ENCODE data around the gene MRPS11.
"Not testable (repeated sequence)": the region's sequence is repeated elsewhere in the genome, so short reads cannot be mapped to it uniquely, and the experiment has no call there.

Gene MRPS11

GRCh38 chr15:88448991-88449461 is 18.5 kb upstream of the MRPS11 start:
- Mint-ChIP-seq H3K9me3 (peaks cover 7% of the 10 kb centered on the region), H3K36me3 (no peaks in the 10 kb centered on the region), H3K4me1 (peaks cover 4% of the 10 kb centered on the region), H3K27me3 (peaks cover 7% of the 10 kb centered on the region), H3K27ac (no peak overlapping the region), H3K4me3 (no peak overlapping the region)

DNA sequence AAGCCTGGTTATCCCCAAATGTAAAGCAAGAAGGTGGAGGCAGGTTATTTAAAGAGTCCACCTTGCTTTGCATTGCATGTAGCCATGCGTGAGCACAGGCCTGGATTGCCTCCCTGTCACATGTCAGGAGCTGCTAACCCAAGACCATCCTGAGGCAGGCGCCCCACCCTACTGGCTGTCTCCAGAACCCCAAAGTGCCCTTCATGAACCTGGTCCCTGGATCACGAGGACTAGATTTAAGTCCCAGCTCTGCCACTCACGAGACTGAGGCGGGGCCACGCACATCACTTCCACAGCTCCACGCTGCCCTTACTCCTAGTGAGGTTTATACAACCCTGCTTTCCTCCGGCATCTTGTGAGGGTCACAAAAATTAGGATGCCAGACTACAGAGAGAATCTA is 17.9 kb upstream of the MRPS11 start:
- H3K36me3 Mint-ChIP-seq, result no peaks in the 10 kb centered on the region
- H3K9me3 Mint-ChIP-seq, result peaks cover 3% of the 10 kb centered on the region
- peaks cover 4% of the 10 kb centered on the region for H3K4me1 Mint-ChIP-seq
- H3K27ac Mint-ChIP-seq, result no peak overlapping the region
- H3K27me3 Mint-ChIP-seq, result peaks cover 6% of the 10 kb centered on the region
- H3K4me3 Mint-ChIP-seq, result no peak overlapping the region

- H3K27me3 Mint-ChIP-seq, result peaks cover 5% of the 10 kb centered on the region
- H3K27ac Mint-ChIP-seq, result no peak overlapping the region
- H3K4me1 Mint-ChIP-seq, result peaks cover 4% of the 10 kb centered on the region
- no peaks in the 10 kb centered on the region for H3K36me3 Mint-ChIP-seq
- H3K4me3 Mint-ChIP-seq, result no peak overlapping the region
- H3K9me3 Mint-ChIP-seq, result no peaks in the 10 kb centered on the region
These were observed 17.2 kb upstream of the MRPS11 start for GRCh38 chr15:88450125-88450798.

- no peaks in the 10 kb centered on the region for H3K9me3 Mint-ChIP-seq
These were observed 13.9 kb upstream of the MRPS11 start for GRCh38 chr15:88453651-88454050.

GRCh38 chr15:88454236-88454635 is 13.3 kb upstream of the MRPS11 start:
- Mint-ChIP-seq H3K36me3 (peaks cover 2% of the 10 kb centered on the region), H3K4me3 (no peak overlapping the region), H3K27me3 (peaks cover 3% of the 10 kb centered on the region), H3K4me1 (peaks cover 7% of the 10 kb centered on the region), H3K27ac (no peak overlapping the region), H3K9me3 (no peaks in the 10 kb centered on the region)

More at GRCh38 chr15:88453651-88454050, 13.9 kb upstream of the MRPS11 start:
- no peak overlapping the region for H3K4me3 Mint-ChIP-seq
- H3K27me3 Mint-ChIP-seq, result peaks cover 3% of the 10 kb centered on the region
- no peak overlapping the region for H3K27ac Mint-ChIP-seq
- H3K4me1 Mint-ChIP-seq, result peaks cover 7% of the 10 kb centered on the region
- peaks cover 2% of the 10 kb centered on the region for H3K36me3 Mint-ChIP-seq

GRCh38 chr15:88454867-88455810 is 12.4 kb upstream of the MRPS11 start:
- peaks cover 4% of the 10 kb centered on the region for H3K36me3 Mint-ChIP-seq
- H3K27me3 Mint-ChIP-seq, result peaks cover under 1% of the 10 kb centered on the region
- H3K4me3 Mint-ChIP-seq, result no peak overlapping the region
- peaks cover 4% of the 10 kb centered on the region for H3K4me1 Mint-ChIP-seq
- H3K27ac Mint-ChIP-seq, result no peak overlapping the region
- H3K9me3 Mint-ChIP-seq, result no peaks in the 10 kb centered on the region

DNA sequence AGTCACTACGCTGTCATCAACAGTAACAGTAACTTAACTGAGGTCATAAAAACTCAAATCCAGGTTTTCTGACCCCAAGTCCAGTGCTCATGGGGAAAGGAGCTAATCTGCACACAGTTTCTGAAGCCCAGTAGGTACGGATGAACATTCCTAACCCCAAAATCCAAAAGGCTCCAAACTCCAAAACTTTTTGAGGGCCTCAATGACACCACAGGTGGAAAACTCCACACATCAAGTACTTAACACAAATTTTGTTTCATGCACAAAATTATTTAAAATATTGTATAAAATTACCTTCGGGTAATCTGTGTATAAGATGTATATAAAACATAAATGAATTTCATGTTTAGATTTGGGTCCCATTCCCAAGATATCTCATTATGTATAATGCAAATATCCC is 10.8 kb upstream of the MRPS11 start:
- Mint-ChIP-seq H3K27ac (no peak overlapping the region), H3K36me3 (peaks cover 4% of the 10 kb centered on the region), H3K9me3 (no peaks in the 10 kb centered on the region), H3K4me3 (no peak overlapping the region), H3K27me3 (no peaks in the 10 kb centered on the region), H3K4me1 (peaks cover 3% of the 10 kb centered on the region)

DNA sequence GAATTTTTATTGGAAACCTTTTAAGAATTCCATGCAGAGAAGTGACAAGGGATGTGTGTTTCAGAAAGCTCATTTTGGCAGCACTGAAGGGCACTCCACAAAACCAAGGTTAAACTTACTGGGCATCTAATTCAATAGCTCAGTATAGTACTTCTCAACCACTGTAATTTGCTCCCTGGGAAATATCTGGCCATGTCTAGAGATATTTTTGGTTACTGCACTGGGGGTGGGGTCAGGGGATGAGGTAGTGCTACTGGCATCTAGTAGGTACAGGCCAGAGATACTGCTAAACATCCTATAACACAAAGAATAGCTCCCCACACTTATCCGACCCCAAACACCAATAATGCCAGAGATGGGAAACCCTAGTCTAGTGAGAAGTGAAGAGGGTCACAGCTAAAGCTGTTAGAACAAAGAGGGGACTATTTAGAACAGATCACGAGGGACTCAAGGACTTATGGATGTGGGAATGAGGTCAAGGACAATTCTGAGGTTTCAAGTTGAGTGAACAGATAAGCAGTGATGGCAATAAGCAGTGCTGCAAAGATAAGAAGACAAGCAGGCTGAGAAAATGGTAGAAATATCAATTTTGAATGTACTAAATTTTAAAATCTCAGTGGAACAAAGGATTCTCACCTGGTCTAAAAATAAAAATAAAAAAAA is 3.5 kb upstream of the MRPS11 start:
- Mint-ChIP-seq H3K36me3 (peaks cover 5% of the 10 kb centered on the region), H3K4me1 (peaks cover 28% of the 10 kb centered on the region), H3K27ac (no peak overlapping the region), H3K9me3 (no peaks in the 10 kb centered on the region), H3K4me3 (no peak overlapping the region), H3K27me3 (no peaks in the 10 kb centered on the region)

DNA sequence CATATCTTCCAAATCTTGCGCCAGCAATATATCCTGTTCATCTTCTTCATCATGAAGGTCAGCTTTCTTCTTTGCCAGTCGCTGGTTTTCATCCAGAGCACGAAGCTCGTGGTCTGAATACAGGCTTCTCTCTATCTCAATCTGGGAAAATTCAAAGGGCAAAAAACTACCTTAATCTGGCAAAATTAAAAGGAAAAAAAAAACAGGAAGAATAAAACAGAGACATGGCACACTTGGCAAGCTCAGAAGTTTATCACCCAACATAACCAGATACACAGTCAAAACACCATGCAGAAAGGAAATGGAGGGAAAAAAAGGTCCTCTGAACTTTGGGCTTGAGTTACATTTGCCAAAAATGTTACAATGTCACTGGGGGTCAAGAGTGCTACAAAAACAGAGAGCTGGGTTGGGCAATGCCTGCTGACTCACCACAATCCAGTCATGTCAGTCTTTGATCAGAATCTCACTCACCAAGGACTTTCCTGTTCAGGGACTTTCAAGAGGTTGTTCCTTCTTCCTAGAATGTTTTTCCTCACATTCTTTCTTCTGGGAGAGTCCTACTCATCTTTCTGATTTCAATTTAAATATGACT is 1.8 kb upstream of the MRPS11 start:
- H3K36me3 Mint-ChIP-seq, result peaks cover 4% of the 10 kb centered on the region
- H3K27me3 Mint-ChIP-seq, result no peaks in the 10 kb centered on the region
- peak overlapping the region; percentile 93 for H3K4me3 Mint-ChIP-seq
- H3K9me3 Mint-ChIP-seq, result no peaks in the 10 kb centered on the region
- H3K27ac Mint-ChIP-seq, result peak overlapping the region; percentile 83
- peaks cover 28% of the 10 kb centered on the region for H3K4me1 Mint-ChIP-seq

DNA sequence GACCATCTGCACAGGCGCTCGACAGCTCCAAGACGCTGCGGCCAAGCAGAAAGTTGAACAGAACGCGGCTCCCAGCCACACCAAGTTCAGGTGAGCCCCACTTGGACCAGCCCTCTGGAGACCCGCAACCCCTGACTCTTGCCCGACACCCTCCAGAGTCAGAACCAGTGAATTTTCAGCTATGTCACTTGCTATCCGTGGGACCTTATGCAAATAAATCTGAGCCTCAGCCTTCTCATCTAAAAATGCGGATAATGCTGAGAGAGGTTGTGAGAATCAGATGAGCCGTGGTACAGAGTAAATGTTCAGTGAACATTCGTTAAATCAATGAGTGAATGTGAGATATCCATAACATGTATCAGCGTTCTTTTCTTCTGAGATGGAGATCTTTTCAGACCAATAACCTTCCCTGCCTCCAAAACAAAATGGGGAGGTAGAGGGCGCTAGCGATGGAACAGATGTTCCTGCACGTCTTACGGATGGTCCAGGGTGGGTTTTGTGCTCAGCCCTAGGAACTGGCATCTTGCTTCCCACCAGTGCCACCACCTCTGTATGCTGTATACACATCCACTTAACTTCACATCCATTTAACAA is 524 bp downstream of the MRPS11 start:
- Mint-ChIP-seq H3K4me3 (peak overlapping the region; percentile 93), H3K4me1 (peaks cover 35% of the 10 kb centered on the region), H3K27me3 (no peaks in the 10 kb centered on the region), H3K36me3 (peaks cover 6% of the 10 kb centered on the region), H3K27ac (peak overlapping the region; percentile 99), H3K9me3 (no peaks in the 10 kb centered on the region)

- not testable (repeated sequence) for H3K36me3 Mint-ChIP-seq, H3K27me3 Mint-ChIP-seq, H3K9me3 Mint-ChIP-seq
- H3K27ac Mint-ChIP-seq, result peak overlapping the region; percentile 30
- H3K4me1 Mint-ChIP-seq, result peaks cover 35% of the 10 kb centered on the region
- peak overlapping the region; percentile 93 for H3K4me3 Mint-ChIP-seq
These were observed 1.2 kb downstream of the MRPS11 start for GRCh38 chr15:88468721-88469120.

- H3K27me3 Mint-ChIP-seq, result no peaks in the 10 kb centered on the region
- H3K27ac Mint-ChIP-seq, result no peak overlapping the region
- H3K36me3 Mint-ChIP-seq, result peaks cover 4% of the 10 kb centered on the region
- H3K4me3 Mint-ChIP-seq, result no peak overlapping the region
- H3K9me3 Mint-ChIP-seq, result no peaks in the 10 kb centered on the region
- peaks cover 35% of the 10 kb centered on the region for H3K4me1 Mint-ChIP-seq
These were observed 1.8 kb downstream of the MRPS11 start for GRCh38 chr15:88469321-88469720.

DNA sequence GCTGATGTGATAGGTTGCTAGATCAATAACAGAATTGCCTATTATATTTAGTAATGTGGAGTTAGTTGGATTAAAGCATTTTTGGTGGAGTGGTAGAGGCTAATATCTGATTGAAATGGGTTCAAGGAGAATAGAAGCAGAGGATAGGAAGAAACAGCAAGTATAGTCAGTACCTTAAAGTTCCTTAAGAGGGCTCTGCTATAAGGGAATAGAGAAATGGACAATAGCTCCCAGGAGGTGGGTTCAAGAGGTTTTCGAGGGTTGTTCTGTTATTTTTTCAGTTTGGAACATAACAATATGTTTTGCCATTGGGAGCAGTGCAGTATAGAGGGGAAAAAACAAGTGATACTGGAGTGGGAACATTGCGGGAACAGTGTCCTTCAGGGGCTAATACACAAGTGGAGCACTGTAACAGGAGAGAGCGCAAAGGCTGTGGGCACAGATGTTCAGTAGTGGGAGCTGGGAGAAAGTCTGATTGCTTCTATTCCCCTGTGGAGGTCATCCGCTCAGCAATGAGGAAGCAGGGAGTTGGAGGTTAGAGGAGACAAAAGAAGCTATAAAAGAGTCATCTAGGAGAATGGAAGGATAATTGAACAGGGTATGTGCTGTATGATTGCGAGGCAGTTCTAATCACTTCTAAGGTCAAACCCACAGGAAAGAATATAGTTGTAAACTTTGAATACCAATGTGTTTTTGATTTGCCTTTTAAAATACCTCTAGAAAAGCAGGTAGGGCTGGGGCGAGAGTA is 3.3 kb downstream of the MRPS11 start:
- H3K27me3 Mint-ChIP-seq, result no peaks in the 10 kb centered on the region
- no peaks in the 10 kb centered on the region for H3K9me3 Mint-ChIP-seq
- H3K4me3 Mint-ChIP-seq, result no peak overlapping the region
- H3K36me3 Mint-ChIP-seq, result peaks cover 2% of the 10 kb centered on the region
- peaks cover 25% of the 10 kb centered on the region for H3K4me1 Mint-ChIP-seq
- no peak overlapping the region for H3K27ac Mint-ChIP-seq

DNA sequence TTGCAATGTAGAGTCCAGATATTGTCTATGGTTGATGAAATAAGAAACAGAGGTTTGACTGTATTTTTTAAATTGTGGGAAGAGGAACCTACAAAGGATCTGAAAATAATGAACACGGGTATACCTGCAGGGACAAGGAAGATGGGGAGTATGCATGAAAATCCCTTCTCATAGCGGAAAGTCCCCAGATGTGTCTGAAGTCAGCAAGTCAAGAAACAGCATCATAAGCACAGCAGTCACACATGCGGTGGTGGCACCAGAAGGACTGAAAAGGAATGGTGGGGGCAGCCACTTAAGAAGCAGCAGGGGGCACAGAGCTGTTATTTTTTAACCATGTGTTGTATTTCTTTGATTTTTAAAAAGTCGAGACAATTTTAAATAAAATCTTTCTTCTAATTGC is 4.7 kb downstream of the MRPS11 start:
- peaks cover 15% of the 10 kb centered on the region for H3K4me1 Mint-ChIP-seq
- H3K4me3 Mint-ChIP-seq, result no peak overlapping the region
- H3K9me3 Mint-ChIP-seq, result no peaks in the 10 kb centered on the region
- peak overlapping the region; percentile 2 for H3K27ac Mint-ChIP-seq
- no peaks in the 10 kb centered on the region for H3K27me3 Mint-ChIP-seq
- peaks cover 2% of the 10 kb centered on the region for H3K36me3 Mint-ChIP-seq

Measured in activated naive CD4-positive, alpha-beta T cell treated with anti-CD3 and anti-CD28 coated beads, Interleukin-2, amount 50 U/mL, for 24 hours (primary cell).